GM19193 (cell line): Measurements from ENCODE around the gene GAPDH.
A peak's percentile ranks its signal among the peaks of the same experiment; 100 is the strongest.

ENCODE experiments used
- POLR2A ChIP-seq: IDR thresholded peaks from 4 replicates; pipeline ENCODE4 v1.6.1; 2011; ENCODE audit not compliant: insufficient read depth, insufficient read length; ENCODE audit errors: extremely low read depth

The GAPDH gene

GRCh38 chr12:6526201-6526600 lies 8.1 kb upstream of the GAPDH start:
- TF ChIP-seq POLR2A, result no peak

DNA sequence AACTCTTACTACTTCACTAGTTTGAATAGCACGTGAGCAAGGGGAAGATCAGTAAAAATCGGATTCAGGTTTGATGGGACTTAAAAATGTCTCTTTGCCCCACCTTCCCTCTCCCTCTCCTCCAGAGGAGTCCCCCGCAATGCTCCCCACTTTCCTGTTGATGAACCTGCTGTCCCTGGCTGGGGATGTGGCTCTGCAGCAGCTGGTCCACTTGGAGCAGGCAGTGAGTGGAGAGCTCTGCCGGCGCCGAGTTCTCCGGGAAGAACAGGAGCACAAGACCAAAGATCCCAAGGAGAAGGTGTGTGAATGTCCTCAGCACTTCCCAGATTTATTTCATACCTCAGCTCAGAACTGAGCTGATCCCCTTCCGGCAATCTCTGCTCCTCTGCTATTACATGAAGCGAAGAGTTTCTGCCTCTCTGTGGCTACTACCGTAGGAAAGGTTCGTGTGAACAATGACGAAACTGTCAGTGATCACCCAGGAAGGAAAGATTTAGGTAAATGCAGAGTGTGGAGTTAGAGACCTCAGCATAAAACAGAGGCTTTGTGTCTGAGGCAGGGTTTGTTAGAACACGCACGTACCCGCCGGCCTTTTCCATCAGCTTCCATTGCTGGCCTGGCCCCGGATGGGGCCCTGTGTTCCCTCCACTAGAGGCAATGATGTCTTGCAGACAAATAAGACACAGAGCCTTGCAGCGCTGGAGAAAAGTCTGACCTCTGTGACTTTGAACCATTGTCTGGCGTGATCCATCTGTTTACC lies 7.4 kb upstream of the GAPDH start:
- TF ChIP-seq POLR2A, result no peak

DNA sequence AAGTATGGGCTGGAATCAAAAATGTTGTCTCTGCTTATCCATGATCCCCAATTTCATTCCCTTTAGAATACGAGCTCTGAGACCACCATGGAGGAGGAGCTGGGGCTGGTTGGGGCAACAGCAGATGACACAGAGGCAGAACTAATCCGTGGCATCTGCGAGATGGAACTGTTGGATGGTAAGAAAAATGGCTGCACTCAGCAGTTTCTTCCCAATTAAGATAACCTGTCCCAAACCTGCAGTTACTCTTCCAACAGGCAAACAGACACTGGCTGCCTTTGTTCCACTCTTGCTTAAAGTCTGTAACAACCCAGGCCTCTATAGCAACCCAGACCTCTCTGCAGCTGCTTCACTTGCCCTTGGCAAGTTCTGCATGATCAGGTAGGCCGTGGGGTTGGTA lies 6.6 kb upstream of the GAPDH start:
- no peak for TF ChIP-seq POLR2A

- TF ChIP-seq POLR2A, result no peak
Measured at GRCh38 chr12:6528539-6529235, 5.6 kb upstream of the GAPDH start.

DNA sequence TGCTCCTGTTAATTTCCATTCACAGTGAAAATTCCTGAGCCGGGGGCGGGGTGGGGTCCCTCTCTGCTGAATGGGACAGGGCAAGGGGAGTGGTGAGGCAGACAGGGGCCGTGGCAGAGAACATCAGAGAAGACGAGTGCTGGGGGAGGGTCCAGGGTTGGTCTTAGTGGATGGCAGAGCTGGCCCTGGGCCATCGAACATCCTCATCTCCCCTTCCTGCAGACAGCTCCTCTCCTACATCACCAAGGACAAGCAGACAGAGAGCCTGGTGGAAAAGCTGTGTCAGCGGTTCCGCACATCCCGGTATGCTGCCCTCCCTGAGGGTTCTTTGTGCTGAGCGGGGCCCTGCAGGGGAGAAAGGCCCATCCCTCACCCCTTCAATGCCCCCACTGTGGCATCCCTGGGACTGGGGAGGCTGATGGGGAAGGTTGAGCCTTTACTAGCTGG lies 5.0 kb upstream of the GAPDH start:
- TF ChIP-seq POLR2A, result peak; percentile 21

- no peak for TF ChIP-seq POLR2A
Measured at GRCh38 chr12:6530576-6531260, 3.6 kb upstream of the GAPDH start.

DNA sequence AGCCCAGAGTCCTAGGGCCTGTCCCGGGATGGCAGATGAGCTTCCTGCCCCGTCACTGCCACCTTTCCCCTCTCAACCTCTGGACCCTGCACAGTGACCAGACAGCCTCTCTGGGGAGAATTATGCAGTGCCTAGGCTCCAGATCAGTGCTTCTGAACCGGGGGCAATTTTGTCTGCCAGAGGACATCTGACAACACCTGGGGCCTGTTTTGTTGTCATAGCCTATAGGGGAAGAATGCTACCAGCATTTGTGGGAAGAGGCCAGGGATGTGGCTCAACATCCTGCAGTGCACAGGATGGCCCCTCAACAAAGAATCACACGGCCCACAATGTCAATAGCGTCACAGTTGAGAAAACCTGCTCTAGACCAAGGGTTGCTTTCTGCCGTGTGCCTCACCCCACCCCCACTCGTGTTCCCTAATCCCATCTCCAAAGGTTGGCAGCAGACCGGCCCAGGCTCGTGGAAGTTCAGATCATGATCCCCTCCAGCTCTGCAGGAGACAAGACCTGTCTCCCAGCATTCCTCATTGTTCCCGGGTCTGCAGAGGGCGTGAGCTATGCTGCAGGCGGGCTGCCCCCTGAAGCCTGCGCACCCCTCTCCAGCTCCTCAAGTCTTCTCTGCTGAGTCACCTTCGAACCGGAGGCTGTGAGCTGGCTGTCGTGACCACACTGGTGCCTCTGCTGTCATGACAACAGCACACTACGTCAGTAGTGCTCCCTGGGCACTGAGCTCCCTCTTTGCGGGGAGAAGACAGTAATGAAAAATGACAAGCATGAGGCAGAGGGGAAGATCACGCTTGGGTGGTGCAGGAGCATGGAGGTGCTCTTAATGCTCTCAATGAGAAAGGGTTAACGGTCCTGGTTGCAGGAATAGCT lies 2.0 kb upstream of the GAPDH start:
- TF ChIP-seq POLR2A, result peak; percentile 53

DNA sequence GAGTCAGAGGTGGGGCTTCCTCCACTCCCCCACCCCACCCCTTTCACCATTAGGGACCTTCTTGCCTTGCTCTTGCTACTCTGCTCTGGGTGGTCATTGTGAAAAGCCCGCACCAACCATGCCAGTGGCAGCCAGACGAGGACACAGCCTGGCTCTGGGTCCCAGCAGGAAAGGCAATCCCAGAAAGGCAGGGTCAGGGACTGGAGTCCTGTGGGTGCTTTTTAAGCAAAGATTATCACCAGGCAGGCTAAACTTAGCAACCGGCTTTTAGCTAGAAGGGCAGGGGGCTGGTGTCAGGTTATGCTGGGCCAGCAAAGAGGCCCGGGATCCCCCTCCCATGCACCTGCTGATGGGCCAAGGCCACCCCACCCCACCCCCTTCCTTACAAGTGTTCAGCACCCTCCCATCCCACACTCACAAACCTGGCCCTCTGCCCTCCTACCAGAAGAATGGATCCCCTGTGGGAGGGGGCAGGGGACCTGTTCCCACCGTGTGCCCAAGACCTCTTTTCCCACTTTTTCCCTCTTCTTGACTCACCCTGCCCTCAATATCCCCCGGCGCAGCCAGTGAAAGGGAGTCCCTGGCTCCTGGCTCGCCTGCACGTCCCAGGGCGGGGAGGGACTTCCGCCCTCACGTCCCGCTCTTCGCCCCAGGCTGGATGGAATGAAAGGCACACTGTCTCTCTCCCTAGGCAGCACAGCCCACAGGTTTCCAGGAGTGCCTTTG lies 1.2 kb upstream of the GAPDH start:
- TF ChIP-seq POLR2A, result no peak

DNA sequence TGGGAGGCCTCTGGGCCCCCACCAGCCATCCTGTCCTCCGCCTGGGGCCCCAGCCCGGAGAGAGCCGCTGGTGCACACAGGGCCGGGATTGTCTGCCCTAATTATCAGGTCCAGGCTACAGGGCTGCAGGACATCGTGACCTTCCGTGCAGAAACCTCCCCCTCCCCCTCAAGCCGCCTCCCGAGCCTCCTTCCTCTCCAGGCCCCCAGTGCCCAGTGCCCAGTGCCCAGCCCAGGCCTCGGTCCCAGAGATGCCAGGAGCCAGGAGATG lies 729 bp upstream of the GAPDH start:
- TF ChIP-seq POLR2A, result no peak

- TF ChIP-seq POLR2A, result no peak
Measured at GRCh38 chr12:6534695-6534944, 303 bp downstream of the GAPDH start.

DNA sequence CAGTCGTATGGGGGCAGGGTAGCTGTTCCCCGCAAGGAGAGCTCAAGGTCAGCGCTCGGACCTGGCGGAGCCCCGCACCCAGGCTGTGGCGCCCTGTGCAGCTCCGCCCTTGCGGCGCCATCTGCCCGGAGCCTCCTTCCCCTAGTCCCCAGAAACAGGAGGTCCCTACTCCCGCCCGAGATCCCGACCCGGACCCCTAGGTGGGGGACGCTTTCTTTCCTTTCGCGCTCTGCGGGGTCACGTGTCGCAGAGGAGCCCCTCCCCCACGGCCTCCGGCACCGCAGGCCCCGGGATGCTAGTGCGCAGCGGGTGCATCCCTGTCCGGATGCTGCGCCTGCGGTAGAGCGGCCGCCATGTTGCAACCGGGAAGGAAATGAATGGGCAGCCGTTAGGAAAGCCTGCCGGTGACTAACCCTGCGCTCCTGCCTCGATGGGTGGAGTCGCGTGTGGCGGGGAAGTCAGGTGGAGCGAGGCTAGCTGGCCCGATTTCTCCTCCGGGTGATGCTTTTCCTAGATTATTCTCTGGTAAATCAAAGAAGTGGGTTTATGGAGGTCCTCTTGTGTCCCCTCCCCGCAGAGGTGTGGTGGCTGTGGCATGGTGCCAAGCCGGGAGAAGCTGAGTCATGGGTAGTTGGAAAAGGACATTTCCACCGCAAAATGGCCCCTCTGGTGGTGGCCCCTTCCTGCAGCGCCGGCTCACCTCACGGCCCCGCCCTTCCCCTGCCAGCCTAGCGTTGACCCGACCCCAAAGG lies 804 bp downstream of the GAPDH start:
- TF ChIP-seq POLR2A, result no peak

- no peak for TF ChIP-seq POLR2A
Measured at GRCh38 chr12:6535697-6535946, 1.3 kb downstream of the GAPDH start.

DNA sequence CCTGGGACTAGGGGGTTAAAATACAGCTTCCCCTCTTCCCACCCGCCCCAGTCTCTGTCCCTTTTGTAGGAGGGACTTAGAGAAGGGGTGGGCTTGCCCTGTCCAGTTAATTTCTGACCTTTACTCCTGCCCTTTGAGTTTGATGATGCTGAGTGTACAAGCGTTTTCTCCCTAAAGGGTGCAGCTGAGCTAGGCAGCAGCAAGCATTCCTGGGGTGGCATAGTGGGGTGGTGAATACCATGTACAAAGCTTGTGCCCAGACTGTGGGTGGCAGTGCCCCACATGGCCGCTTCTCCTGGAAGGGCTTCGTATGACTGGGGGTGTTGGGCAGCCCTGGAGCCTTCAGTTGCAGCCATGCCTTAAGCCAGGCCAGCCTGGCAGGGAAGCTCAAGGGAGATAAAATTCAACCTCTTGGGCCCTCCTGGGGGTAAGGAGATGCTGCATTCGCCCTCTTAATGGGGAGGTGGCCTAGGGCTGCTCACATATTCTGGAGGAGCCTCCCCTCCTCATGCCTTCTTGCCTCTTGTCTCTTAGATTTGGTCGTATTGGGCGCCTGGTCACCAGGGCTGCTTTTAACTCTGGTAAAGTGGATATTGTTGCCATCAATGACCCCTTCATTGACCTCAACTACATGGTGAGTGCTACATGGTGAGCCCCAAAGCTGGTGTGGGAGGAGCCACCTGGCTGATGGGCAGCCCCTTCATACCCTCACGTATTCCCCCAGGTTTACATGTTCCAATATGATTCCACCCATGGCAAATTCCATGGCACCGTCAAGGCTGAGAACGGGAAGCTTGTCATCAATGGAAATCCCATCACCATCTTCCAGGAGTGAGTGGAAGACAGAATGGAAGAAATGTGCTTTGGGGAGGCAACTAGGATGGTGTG lies 1.9 kb downstream of the GAPDH start:
- TF ChIP-seq POLR2A, result no peak

DNA sequence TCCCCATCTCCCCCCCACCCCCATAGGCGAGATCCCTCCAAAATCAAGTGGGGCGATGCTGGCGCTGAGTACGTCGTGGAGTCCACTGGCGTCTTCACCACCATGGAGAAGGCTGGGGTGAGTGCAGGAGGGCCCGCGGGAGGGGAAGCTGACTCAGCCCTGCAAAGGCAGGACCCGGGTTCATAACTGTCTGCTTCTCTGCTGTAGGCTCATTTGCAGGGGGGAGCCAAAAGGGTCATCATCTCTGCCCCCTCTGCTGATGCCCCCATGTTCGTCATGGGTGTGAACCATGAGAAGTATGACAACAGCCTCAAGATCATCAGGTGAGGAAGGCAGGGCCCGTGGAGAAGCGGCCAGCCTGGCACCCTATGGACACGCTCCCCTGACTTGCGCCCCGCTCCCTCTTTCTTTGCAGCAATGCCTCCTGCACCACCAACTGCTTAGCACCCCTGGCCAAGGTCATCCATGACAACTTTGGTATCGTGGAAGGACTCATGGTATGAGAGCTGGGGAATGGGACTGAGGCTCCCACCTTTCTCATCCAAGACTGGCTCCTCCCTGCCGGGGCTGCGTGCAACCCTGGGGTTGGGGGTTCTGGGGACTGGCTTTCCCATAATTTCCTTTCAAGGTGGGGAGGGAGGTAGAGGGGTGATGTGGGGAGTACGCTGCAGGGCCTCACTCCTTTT lies 2.7 kb downstream of the GAPDH start:
- peak; percentile 46 for TF ChIP-seq POLR2A
